ENCODE data around the gene CD151. TPM values are rescaled to one million over a fixed set of nuclear protein-coding genes. Genes with fewer than 3 reads are reported as not detected.

The CD151 gene
- total RNA-seq, 1 experiment from 2014 or later = 127 TPM

DNA sequence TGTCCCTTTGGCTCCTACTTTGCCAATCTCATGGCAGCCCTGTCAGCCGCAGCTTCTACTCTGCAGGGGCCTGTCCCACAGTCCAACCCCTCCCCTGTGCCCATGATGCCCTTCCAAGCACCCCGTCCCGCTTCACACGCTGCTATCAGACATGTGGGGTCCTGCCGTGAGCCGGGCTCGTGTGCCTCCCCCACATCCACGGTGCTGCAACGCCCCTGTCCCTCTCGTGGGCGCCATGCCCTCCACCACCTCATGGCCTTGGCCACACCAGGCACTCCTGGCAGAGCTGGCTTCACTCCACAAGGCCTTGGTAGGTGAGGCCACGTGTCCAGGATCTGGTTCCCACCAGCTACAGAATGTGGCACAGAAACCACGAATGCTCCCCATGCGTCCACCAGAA lies 54.8 kb downstream of the CD151 start:
- POLR2A ChIA-PET (ENCODE audit: low non-redundant PET) = no interaction called here
- no peaks in the 10 kb centered on the region for H3K9me3 ChIP-seq (ENCODE audit: low read depth, low read length, poor library complexity, severe bottlenecking)
- no peak overlapping the region for H3K27ac ChIP-seq (ENCODE audit: low read depth, low read length, poor library complexity, severe bottlenecking)
- H3K4me3 ChIP-seq (ENCODE audit: low read depth, low read length, poor library complexity, severe bottlenecking) = no peak overlapping the region
- H3K36me3 ChIP-seq (ENCODE audit: insufficient read depth, low read length, poor library complexity, severe bottlenecking) = peaks cover 5% of the 10 kb centered on the region
- intact Hi-C loops (cut with micrococcal nuclease; ENCODE audit: unreplicated experiment) = no loop called here
- CTCF ChIA-PET = no interaction called here
- no peak for TF ChIP-seq EZH2 (IDR thresholded peaks at IDR 0.05; ENCODE audit: borderline replicate concordance, low read depth, low read length, poor library complexity, severe bottlenecking)
- TF ChIP-seq, protein P1, sequence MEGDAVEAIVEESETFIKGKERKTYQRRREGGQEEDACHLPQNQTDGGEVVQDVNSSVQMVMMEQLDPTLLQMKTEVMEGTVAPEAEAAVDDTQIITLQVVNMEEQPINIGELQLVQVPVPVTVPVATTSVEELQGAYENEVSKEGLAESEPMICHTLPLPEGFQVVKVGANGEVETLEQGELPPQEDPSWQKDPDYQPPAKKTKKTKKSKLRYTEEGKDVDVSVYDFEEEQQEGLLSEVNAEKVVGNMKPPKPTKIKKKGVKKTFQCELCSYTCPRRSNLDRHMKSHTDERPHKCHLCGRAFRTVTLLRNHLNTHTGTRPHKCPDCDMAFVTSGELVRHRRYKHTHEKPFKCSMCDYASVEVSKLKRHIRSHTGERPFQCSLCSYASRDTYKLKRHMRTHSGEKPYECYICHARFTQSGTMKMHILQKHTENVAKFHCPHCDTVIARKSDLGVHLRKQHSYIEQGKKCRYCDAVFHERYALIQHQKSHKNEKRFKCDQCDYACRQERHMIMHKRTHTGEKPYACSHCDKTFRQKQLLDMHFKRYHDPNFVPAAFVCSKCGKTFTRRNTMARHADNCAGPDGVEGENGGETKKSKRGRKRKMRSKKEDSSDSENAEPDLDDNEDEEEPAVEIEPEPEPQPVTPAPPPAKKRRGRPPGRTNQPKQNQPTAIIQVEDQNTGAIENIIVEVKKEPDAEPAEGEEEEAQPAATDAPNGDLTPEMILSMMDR (conservative IDR thresholded peaks at IDR 0.05; ENCODE audit: low read depth, low read length) = no peak
- peaks cover 18% of the 10 kb centered on the region for H3K4me1 ChIP-seq (ENCODE audit: insufficient read depth, low read length, poor library complexity, severe bottlenecking)
- no peak for DNase-seq (ENCODE audit: low spot score)
- H3K27me3 ChIP-seq (replicated peaks; ENCODE audit: insufficient read depth, low read depth, low read length, poor library complexity) = no peaks in the 10 kb centered on the region
- no TSS peak for BruUV-seq (replicated peaks)

Other genes starting within 250 kb of the CD151 start
- gene IRF7, start 217.0 kb upstream of the CD151 start, total RNA-seq (2021) = 8.7 and 8.8 TPM in 2 replicates
- not detected in 2 replicates for gene CDHR5, start 208.0 kb upstream of the CD151 start, total RNA-seq (2021)
- gene SCT, start 205.8 kb upstream of the CD151 start, total RNA-seq (2021) = 1.1 TPM in 1 of 2 replicates, not detected in the other
- gene DRD4, start 195.7 kb upstream of the CD151 start, total RNA-seq (2021) = 3.0 and 3.7 TPM in 2 replicates
- 56.3 and 56.7 TPM in 2 replicates for gene DEAF1, start 137.7 kb upstream of the CD151 start, total RNA-seq (2021)
- gene TMEM80, start 137.1 kb upstream of the CD151 start, total RNA-seq (2021) = 13.6 and 17.6 TPM in 2 replicates
- 0.66 and 0.90 TPM in 2 replicates for gene EPS8L2, start 126.7 kb upstream of the CD151 start, total RNA-seq (2021)
- gene TALDO1, start 85.5 kb upstream of the CD151 start, total RNA-seq (2021) = 173 and 175 TPM in 2 replicates
- gene GATD1, start 55.5 kb upstream of the CD151 start, total RNA-seq (2021) = 81.3 and 82.9 TPM in 2 replicates
- 0.24 and 0.52 TPM in 2 replicates for gene CEND1, start 42.9 kb upstream of the CD151 start, total RNA-seq (2021)
- gene SLC25A22, start 34.7 kb upstream of the CD151 start, total RNA-seq (2021) = 33.3 and 38.1 TPM in 2 replicates
- 20.6 and 23.9 TPM in 2 replicates for gene PIDD1, start 27.7 kb upstream of the CD151 start, total RNA-seq (2021)
- gene RPLP2, start 23.0 kb upstream of the CD151 start, total RNA-seq (2021) = 1,325 and 1,354 TPM in 2 replicates
- gene PNPLA2, start 14.0 kb upstream of the CD151 start, total RNA-seq (2021) = 45.0 and 45.4 TPM in 2 replicates
- gene CRACR2B, start 5.0 kb upstream of the CD151 start, total RNA-seq (2021) = 0.90 and 1.1 TPM in 2 replicates
- gene POLR2L, start 9.6 kb downstream of the CD151 start, total RNA-seq (2021) = 88.7 and 117 TPM in 2 replicates
- 17.5 and 20.4 TPM in 2 replicates for gene TSPAN4, start 9.9 kb downstream of the CD151 start, total RNA-seq (2021)
- gene CHID1, start 77.9 kb downstream of the CD151 start, total RNA-seq (2021) = 101 and 105 TPM in 2 replicates
- 62.0 and 68.2 TPM in 2 replicates for gene AP2A2, start 92.9 kb downstream of the CD151 start, total RNA-seq (2021)
- not detected in 2 replicates for gene MUC6, start 203.8 kb downstream of the CD151 start, total RNA-seq (2021)
- gene MUC2, start 241.9 kb downstream of the CD151 start, total RNA-seq (2021) = not detected in 2 replicates